NCI-H226 (cell line): ENCODE measurements around the gene CDH16.
"Not testable (repeated sequence)": the region's sequence is repeated elsewhere in the genome, so short reads cannot be mapped to it uniquely, and the experiment has no call there.

Source experiments
- DNase-seq: peaks from one replicate; pipeline ENCODE4 v3.0.0-alpha.2; 2015

CDH16 gene, protein sequence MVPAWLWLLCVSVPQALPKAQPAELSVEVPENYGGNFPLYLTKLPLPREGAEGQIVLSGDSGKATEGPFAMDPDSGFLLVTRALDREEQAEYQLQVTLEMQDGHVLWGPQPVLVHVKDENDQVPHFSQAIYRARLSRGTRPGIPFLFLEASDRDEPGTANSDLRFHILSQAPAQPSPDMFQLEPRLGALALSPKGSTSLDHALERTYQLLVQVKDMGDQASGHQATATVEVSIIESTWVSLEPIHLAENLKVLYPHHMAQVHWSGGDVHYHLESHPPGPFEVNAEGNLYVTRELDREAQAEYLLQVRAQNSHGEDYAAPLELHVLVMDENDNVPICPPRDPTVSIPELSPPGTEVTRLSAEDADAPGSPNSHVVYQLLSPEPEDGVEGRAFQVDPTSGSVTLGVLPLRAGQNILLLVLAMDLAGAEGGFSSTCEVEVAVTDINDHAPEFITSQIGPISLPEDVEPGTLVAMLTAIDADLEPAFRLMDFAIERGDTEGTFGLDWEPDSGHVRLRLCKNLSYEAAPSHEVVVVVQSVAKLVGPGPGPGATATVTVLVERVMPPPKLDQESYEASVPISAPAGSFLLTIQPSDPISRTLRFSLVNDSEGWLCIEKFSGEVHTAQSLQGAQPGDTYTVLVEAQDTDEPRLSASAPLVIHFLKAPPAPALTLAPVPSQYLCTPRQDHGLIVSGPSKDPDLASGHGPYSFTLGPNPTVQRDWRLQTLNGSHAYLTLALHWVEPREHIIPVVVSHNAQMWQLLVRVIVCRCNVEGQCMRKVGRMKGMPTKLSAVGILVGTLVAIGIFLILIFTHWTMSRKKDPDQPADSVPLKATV

GRCh38 chr16:66918803-66919568, at the start of gene CDH16:
CDH16 (minus strand) TSS chr16:66918885; CDS start chr16:66918065, 820 bp downstream.
- DNase-seq = no peak

- no peak for DNase-seq
Measured at GRCh38 chr16:66964049-66964448, 45.4 kb upstream of the CDH16 start.

GRCh38 chr16:66961914-66962313, 43.2 kb upstream of the CDH16 start:
- DNase-seq = peak; percentile 38

- DNase-seq = peak; percentile 56
Measured at GRCh38 chr16:66961065-66961744, 42.5 kb upstream of the CDH16 start, which contains the start of gene CES3. CES3 (plus strand) TSS chr16:66961266; CDS start chr16:66961308, 42 bp downstream.

DNA sequence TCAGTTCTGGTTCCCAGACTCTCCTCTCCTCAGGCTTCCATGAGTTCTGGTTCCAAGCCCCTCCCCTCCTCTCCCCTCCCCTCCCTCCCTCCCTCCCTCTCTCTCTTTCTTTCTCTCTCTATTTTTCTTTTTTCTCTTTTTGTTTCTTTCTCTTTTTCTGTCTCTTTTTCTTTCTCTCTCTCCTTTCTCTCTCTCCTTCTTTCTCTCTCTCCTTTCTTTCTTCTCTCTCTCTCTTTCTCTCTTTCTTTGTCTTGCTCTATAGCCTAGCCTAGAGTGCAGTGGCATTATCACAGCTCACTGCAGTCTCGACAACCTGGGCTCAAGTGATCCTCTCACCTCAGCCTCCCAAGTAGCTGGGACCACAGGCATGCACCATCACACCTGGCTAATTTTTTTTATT, 41.6 kb upstream of the CDH16 start:
- no peak for DNase-seq

DNA sequence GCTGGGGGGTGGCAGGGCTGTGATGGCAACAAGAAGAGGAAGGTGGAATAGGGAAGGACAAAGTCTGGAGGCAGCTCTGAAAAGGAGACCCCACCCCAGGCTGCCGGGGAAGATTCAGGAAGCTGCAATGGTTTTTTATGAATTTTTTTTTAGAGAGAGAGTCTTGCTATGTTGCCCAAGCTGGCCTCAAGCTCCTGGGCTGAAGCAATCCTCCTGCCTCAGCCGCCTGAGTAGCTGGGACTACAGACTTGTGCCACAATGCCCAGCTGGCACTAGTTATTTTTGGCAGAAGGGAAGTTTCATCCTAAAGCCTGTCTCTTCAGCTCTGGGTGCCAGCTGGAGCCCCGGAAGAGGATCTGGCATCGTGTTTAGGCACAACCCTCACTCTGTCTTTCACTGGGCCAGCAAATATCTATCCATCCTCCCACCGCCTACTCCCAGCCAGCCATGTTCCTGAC, 41.0 kb upstream of the CDH16 start:
- no peak for DNase-seq

GRCh38 chr16:66958857-66959703, 40.4 kb upstream of the CDH16 start:
- no peak for DNase-seq

DNA sequence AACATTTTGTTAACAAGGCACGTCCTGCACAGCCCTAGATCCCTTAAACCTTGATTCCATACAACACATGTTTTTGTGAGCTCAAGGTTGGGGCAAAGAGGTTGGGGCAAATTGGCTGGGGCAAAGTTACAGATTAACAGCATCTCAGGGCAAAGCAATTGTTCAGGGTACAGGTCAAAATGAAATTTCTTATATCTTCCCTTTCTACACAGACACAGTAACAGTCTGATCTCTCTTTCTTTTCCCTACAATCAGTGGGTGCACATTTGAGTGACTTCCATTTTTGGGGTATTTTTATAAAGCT, 37.4 kb upstream of the CDH16 start:
- not testable (repeated sequence) for DNase-seq

DNA sequence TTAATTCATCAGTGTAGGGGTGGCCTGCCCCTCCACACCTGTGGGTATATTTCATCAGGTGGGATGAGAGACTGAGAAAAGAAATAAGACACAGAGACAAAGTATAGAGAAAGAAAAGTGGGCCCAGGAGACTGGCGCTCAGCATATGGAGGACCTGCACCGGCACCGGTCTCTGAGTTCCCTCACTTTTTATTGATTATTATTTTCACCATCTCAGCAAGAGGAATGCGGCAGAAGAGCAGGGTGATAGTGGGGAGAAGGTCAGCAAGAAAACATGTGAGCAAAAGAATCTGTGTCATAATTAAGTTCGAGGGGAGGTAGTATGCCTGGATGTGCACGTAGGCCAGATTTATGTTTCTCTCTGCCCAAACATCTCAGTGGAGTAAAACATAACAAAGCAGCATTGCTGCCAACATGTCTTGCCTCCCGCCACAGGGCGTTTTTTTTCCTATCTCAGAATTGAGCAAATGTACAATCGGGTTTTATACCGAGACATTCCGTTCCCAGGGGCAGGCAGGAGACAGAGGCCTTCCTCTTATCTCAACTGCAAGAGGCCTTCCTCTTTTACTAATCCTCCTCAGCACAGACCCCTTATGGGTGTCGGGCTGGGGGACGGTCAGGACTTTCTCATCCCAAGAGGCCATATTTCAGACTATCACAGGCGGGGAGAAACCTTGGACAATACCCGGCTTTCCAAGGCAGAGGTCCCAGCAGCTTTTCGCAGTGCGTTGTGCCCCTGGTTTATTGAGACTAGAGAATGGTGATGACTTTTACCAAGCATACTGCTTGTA, 36.9 kb upstream of the CDH16 start:
- DNase-seq = not testable (repeated sequence)

DNA sequence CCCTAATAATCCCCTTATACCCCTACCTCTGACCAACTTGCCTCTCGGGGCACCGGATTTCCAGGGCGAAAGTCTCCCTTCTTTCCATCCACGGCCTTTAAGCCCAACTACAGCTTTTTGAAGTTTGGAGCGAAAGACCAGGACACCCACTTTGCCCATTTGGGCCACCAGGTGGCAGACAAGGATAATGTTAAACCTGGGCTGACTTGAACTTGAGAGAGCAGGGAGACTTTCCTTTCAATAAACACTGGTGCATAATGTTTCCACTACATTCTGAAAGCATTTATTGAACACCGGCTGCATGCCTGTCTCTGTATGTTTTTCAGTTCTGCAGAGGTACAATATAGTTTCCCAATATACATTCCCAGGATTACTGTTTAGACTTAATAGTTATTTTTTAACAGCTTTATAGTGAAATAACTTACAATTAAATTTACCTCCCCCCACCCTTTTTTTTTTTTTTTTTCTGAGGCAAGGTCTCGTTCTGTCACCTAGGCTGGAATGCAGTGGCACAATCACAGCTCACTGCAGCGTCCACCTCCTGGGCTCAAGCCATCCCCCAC, 35.5 kb upstream of the CDH16 start:
- peak; percentile 48 for DNase-seq

DNA sequence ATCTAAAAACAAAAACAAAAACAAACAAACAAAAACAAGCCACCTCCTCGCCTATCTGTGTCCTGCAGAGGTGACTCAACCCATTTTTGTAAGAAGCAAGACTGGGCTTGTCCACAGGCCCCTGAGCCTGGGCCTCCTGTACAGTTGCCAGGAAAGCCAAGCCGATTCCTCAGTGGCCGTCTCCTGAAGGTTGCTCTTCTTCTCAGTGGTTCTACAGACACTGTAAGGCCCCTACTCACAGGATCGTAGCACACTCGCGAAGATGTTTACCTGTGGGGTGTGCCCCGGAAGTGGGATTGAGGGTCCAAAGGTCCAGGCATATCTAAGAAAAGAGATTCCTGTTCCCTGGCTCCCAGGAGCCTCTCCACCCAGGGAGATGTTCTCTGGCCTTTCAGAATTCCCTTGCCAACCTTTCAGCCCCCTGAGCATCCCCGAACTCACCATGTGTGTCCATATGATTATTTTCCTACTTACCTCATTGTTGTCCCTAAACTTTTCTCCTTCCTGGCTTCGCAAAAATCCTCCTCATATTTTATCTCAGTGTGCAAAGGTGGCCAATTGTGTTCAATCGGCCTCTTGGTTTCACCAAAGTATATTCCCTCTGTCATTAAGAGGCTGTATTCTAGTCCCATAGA, 34.9 kb upstream of the CDH16 start:
- DNase-seq = no peak

- DNase-seq = no peak
Measured at GRCh38 chr16:66952430-66953110, 33.9 kb upstream of the CDH16 start.

GRCh38 chr16:66950971-66951790, 32.5 kb upstream of the CDH16 start:
- DNase-seq = no peak

DNA sequence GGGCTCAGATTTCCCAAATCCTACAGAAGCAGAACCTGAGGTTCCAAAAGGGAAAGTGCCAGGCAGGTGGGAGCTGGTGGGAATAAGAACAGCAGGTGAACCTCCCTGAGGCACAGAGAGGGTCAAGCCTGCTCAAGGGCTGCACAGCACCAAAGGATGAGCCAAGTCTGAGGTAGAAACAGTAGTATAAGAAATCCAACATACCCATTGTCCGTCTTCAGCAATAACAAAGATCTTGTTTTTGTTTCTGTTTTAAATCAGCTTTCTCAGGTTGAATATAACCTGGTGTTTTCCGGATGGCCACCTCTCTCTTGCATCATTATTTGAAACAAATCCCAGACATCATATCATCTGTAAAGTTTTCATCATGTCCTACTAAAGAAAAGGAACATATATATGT, 31.8 kb upstream of the CDH16 start:
- DNase-seq = no peak

DNA sequence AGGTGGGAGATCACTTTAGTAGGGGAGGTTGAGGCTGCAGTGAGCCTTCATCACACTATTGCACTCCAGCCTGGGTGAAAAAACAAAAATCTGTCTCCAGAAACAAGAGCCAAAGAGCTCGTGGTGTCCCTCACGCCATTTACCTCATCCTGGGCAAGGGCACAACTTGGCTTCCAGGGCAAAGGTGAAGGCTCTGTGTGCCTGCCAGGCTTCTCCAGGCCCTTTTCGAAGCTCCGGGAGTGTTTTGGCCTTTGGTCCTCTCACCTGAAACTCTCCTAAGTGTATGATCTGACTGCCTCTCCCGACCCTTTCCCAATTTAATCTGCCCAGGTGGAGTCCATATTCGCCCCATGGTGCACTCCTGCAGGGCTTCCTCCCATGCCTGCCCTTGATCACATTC, 30.8 kb upstream of the CDH16 start:
- DNase-seq = no peak

DNA sequence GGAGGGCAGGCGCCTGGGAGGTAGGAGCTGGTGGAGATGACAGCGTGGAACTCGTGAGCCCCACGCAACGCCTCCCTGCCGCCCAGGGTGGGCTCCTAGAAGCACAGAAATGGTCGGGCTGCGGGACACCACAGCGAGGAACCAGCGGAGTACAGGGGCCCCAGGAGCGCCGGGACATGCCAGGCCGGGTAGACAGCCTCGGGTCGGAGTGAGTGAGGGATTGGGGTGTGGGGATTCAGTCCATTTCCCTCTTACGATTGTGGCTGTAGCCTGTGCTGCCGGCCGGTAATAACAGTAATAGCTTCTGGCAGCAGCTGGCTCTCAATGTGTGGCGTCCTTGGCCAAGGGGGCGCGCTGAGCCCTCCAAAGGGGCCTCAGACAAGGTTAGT, 30.1 kb upstream of the CDH16 start:
- no peak for DNase-seq

DNA sequence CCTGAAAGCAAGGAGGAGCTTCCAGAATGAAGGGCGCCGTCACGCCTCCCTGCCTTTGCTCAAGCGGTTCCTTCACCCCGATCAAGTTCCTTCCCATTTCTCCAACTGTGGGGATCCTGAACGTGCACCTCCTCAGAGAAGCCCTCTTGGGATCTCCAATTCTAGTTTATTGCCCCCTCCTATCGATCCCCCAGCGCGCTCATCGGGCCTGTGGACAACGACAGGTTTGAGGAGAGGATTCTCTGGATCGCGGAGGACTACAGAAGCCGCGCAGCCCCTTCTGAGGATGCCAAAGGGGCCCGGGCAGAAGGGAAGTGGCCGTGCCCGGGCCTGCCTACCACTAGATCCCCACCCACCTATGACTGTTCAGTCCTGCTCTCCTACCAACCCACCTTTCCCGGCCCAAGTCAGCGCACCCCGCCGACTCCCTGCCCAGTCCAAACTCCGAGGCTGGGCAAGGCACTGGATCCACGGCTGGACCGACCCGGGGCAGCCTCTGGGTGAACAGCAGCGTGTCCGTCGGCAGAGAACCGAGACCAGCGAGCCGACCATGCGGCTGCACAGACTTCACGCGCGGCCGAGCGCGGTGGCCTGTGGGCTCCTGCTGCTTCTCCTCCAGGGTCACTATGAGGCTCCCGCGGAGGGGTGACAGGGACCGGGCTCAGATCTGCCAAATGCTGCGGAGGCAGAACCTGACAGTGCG, 29.6 kb upstream of the CDH16 start:
- no peak for DNase-seq
